DMS114 treated with DMSO at 0.1 percent for 48 hours (cell line): Measurements from ENCODE around the gene SPATA6.
"Not testable (repeated sequence)": the region's sequence is repeated elsewhere in the genome, so short reads cannot be mapped to it uniquely, and the experiment has no call there.

Experiments used
- DNase-seq: peaks from one replicate; lab custom pipeline; 2025; ENCODE audit not compliant: unreplicated experiment; lab: John Stamatoyannopoulos, UW

The SPATA6 gene

GRCh38 chr1:48462716-48463302 is 9.2 kb downstream of the SPATA6 start:
- no peak for DNase-seq

DNA sequence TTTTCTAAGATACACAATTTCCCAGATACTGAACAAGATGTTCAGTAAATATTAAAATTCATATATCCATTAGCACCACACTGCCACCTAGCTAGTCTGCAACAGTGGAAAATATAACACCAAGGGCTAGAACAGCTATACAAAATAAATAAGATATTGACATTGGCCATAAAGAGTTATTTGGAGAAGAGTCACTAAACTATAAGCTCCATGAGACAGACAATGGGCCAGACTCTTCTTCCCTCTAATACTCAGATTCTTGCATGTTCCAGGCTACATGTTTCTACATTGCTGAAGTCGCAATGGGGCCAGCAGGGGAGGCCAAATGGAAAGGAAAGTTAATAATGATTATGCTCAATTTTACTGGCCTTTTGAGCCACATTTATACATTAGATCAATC is 21.5 kb downstream of the SPATA6 start:
- no peak for DNase-seq

DNA sequence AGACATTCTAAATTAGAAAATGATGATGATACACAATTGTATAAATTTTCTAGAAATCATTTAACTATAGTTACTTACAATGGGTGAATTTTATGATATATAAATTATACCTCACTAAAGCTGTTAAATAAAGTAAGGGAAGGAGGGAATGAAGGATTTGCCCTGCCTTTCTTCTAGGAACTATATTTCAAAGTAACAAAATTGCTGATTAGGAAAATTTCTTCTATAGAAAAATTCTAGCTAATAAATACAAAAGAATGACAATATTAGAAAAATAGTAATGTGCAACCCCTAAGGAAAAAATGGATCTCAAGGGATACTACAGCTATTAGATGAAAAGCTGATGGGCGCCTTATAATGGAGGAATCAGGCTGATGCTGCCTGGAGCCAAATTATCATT is 23.1 kb downstream of the SPATA6 start:
- no peak for DNase-seq

GRCh38 chr1:48444186-48444585 is 27.8 kb downstream of the SPATA6 start:
- DNase-seq = not testable (repeated sequence)

- DNase-seq = no peak
Observed at GRCh38 chr1:48442864-48443619, 29.0 kb downstream of the SPATA6 start.

DNA sequence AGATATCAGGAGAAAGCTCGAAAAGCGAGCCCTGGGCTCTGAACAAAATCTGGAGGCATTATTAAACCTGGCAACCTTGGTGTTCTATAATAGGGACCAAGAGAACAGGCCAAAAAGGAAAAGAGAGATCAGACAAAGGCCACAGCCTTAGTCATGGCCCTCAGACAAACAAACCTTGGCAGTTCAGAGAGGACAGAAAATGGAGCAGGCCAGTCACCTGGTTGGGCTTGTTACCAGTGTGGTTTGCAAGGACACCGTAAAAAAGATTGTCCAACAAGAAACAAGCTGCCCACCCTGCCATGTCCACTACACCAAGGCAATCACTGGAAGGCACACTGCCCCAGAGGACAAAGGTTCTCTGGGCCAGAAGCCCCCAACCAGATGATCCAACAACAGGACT is 31.2 kb downstream of the SPATA6 start:
- DNase-seq = not testable (repeated sequence)

GRCh38 chr1:48439380-48439779 is 32.6 kb downstream of the SPATA6 start:
- no peak for DNase-seq

DNA sequence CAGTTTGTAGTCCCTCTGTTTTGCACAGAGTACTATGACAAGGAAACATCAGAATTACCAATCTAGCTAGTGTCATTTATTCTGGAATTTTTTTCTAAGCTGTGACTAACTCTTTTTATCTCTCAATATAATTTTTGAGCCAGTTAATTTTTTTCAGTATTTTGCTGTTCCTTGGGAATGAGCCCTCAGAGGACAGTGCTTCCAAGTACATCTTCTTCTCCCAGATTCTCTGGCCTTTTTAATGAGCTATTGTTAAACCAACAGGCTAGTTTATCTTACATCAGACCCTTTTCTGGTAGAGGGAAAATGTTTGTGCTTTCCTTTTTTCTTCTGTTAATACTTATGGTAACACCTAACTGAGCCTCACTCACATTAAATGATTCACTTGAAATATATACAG is 34.6 kb downstream of the SPATA6 start:
- not testable (repeated sequence) for DNase-seq

DNA sequence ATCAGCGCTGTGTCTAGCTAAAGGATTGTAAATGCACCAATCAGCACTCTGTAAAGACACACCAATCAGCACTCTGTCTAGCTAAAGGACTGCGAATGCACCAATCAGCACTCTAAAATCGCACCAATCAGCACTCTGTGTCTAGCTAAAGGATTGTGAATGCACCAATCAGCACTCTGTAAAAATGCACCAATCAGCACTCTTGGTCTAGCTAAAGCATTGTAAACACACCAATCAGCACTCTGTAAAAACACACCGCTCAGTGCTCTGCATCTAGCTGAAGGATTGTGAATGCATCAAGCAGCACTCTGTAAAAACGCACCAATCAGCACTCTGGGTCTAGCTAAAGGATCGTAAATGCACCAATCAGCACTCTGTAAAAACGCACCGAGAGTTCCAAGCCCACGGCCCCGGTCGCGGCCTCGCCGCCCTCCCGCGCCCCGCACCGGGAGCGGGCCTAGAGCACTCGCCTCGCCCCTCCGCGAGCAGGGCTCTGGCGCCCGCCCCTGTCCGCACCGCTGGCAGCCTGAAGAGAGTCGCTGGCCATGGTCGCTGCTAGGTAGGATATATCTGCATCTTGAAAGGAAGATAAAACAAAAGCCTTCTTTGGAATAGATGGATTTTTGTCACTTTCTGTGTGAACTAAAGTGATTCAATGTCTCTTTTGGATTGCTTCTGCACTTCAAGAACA is 36.5 kb downstream of the SPATA6 start:
- not testable (repeated sequence) for DNase-seq

DNA sequence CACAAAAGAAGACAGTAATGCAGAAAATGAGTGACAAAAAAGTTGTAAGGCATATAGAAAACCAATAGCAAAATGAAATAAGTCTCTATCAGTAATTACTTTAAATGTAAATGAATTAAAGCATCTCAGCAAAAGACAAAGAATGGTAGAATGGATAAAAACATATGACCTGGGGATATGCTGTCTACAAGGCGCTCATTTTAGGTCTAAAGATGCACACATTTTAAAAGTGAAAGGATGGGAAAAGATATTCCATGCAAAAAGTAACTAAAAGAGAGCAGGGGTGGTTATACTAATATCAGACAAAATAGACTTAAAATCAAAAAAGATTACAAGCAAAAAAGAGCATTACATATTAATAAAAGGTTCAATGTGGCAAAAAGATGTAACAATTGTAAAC is 41.2 kb downstream of the SPATA6 start:
- no peak for DNase-seq

DNA sequence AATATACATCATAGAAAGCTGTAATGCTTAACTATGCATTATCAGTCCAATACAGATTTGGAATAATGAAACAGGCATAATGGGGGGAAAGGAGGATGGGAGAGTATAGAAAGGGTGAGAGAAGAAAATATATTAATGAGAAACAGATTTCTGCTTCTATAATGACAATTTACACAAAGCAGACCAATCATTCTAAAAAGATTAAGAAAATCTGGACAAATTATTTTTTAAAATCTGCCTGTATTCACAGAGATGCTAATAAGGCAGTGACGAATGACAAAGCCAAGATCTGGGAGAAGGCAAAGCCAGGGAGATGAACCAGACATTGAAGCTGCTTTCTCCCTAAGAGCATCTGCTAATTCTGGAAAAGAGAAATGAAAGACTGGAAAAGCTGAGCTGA is 50.0 kb downstream of the SPATA6 start:
- no peak for DNase-seq

DNA sequence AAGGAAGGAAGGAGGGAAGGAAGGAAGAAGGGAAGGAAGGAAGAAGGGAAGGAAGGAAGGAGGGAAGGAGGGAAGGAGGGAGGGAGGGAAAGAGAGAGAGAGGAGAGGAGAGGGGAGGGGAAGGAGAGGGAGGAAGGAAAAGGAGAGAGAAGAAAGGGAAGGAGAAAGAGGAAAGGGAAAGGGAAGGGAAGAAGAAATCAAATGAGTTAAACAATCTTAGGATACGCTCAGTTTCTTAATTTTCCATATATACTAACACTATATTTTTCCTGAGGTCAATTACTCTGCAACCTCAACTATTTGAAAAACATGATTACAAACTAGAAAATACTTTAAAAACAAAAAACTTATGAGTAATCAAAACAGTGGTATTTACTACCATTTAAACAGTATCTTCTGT is 53.3 kb downstream of the SPATA6 start:
- no peak for DNase-seq

- no peak for DNase-seq
Observed at GRCh38 chr1:48415050-48415449, 57.0 kb downstream of the SPATA6 start.

- no peak for DNase-seq
Observed at GRCh38 chr1:48414264-48414663, 57.7 kb downstream of the SPATA6 start.

DNA sequence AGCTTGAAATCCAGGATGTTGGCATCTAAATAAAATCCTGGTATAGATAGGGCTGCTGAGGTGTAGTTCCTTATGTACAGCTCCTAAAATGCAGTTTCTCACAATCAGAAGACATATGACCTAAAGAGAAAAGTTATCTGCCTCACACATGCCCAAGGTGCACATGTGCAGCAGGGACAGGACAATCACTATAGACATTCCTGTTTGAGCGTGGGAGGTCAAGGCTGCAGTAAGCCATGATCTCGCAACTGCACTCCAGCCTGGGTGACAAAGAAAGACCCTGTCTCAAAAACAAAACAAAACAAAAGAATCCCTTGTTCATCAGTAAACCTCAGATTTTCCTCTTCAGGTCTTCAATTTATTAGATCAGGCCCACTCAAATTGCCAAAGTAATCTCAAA is 66.1 kb downstream of the SPATA6 start:
- DNase-seq = no peak

DNA sequence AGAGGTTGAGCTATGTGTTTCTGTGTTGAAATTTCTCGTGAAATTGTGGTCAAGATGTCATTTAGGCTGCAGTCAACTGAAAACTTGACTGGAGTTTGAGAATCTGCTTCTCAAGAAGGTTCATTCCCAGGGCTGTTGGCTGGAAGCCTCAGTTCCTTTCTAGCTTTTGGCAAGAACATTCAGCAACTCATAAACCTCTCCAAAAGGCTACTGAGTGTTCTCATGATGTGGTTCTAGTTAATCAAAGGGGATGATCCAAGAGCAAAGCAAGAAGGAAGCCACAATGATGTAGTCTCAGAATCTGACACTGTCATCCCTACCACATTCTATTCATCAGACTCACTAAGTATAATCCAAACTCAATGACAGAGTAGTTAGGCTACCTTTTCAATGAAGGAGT is 66.6 kb downstream of the SPATA6 start:
- DNase-seq = no peak

GRCh38 chr1:48402599-48402998 is 69.4 kb downstream of the SPATA6 start:
- DNase-seq = no peak

DNA sequence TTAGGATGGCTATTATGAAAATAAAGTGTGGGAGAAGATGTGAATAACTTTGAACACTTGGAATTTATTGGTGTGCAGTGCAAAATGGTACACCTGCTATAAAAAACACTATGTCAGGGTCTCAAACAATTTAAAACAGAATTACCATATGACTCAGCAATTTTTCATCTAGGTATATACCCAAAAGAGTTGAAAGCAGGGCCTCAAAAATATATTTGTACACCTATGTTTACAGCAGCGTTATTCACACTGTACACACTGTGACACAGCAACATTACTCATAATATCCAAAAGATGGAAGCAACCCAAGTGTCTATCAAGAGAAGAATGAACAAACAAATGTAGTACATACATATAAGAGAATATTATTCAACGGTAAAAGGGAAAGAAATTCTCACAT is 75.8 kb downstream of the SPATA6 start:
- no peak for DNase-seq

GRCh38 chr1:48391926-48392325 is 80.1 kb downstream of the SPATA6 start:
- no peak for DNase-seq

GRCh38 chr1:48387409-48387808 is 84.6 kb downstream of the SPATA6 start:
- no peak for DNase-seq

DNA sequence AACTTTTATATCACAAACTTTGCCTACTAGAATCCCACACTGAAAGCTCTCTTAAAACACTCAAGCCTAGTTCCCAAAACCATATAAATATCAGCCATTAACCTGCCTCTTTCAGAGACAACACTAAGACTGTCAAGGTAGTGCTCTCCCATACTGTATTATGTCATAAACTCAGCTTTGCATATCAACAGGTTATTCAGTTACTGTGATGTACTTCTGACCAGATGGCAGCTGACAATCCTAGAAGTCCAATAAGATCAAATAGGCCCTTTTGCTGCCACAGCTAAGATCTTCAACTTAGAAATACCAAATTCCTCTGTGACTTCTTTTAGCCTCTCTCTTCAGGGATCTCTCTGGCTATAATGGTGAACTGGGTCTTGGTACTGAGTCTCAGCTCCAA is 97.2 kb downstream of the SPATA6 start:
- DNase-seq = no peak

GRCh38 chr1:48371598-48371997 is 100.4 kb downstream of the SPATA6 start:
- DNase-seq = no peak
